HG02885 (cell line): ENCODE data around the gene COBL.

Experiments
- ATAC-seq: cut with Tn5 transposase; IDR thresholded peaks from one replicate; pipeline ENCODE4 v1.9.1; 2021; ENCODE audit warnings: mild to moderate bottlenecking; ENCODE audit not compliant: unreplicated experiment, poor library complexity

COBL gene

GRCh38 chr7:50983850-50984249 is 332.8 kb downstream of the COBL start:
- no peak for ATAC-seq

- no peak for ATAC-seq
These were observed 334.0 kb downstream of the COBL start for GRCh38 chr7:50982626-50983025.

GRCh38 chr7:50981743-50982142 is 334.9 kb downstream of the COBL start:
- ATAC-seq: no peak

- no peak for ATAC-seq
These were observed 336.2 kb downstream of the COBL start for GRCh38 chr7:50980411-50980810.

GRCh38 chr7:50978633-50979215 is 337.9 kb downstream of the COBL start:
- ATAC-seq: no peak

GRCh38 chr7:50977421-50977820 is 339.2 kb downstream of the COBL start:
- ATAC-seq: no peak

- no peak for ATAC-seq
These were observed 340.5 kb downstream of the COBL start for GRCh38 chr7:50976064-50976463.

- no peak for ATAC-seq
These were observed 342.4 kb downstream of the COBL start for GRCh38 chr7:50974240-50974639.

- ATAC-seq: no peak
These were observed 342.8 kb downstream of the COBL start for GRCh38 chr7:50973814-50974213.

GRCh38 chr7:50970092-50970491 is 346.5 kb downstream of the COBL start:
- ATAC-seq: no peak
